ENCODE results near the gene ARFGEF3. TPM values are rescaled to one million over a fixed set of nuclear protein-coding genes. Genes with fewer than 3 reads are reported as not detected.
"Not testable (repeated sequence)": the region's sequence is repeated elsewhere in the genome, so short reads cannot be mapped to it uniquely, and the experiment has no call there.

Gene ARFGEF3
- total RNA-seq, 2 donors from 2014 or later, result 3.6 to 8.0 TPM

DNA sequence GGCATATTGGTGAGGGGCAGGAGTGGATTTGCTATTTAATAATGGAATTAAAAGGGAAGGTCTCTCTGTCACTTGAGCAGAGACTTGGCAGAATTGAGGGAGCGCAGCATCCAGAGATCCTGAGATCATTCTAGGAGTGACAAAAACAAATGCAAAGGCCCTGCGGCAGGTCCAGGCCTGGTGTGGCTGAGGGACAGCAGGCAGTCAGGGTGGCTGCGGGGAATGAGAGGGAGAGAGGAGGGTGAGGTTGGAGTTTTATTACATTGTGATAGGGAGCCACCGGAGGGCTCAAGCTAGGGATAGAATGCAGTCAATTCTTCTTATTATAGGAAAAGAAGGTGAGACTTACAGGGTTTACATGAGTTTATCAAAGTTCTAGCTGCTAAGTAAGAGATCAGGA, 116.1 kb downstream of the ARFGEF3 start:
- Mint-ChIP-seq H3K9me3 (no peaks in the 10 kb centered on the region), H3K36me3 (ENCODE audit: low read depth) (no peaks in the 10 kb centered on the region), H3K27me3 (no peaks in the 10 kb centered on the region), H3K27ac (no peak overlapping the region), H3K4me1 (no peaks in the 10 kb centered on the region), H3K4me3 (no peak overlapping the region)
- ATAC-seq (replicated peaks), result no peak

DNA sequence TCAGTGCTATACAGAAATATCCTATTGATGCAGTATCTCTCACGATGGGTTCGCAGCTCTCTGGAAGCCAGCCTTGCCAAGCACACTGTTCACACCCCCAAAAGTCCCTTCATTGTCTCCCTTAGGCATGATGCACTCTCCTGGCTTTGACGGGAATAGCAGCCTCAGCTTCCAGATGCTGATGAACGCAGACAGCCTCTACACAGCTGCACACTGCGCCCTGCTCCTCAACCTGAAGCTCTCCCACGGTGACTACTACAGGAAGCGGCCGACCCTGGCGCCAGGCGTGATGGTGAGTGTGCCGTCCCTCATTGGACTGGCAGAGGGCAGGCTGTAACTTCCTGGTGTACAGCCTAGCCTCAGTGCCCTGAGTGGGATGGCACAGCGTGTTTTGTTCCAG, 116.6 kb downstream of the ARFGEF3 start:
- H3K4me1 Mint-ChIP-seq, result no peaks in the 10 kb centered on the region
- no peak overlapping the region for H3K27ac Mint-ChIP-seq
- no peak overlapping the region for H3K4me3 Mint-ChIP-seq
- no peak for ATAC-seq (replicated peaks)
- H3K36me3 Mint-ChIP-seq (ENCODE audit: low read depth), result no peaks in the 10 kb centered on the region
- H3K9me3 Mint-ChIP-seq, result no peaks in the 10 kb centered on the region
- no peaks in the 10 kb centered on the region for H3K27me3 Mint-ChIP-seq

DNA sequence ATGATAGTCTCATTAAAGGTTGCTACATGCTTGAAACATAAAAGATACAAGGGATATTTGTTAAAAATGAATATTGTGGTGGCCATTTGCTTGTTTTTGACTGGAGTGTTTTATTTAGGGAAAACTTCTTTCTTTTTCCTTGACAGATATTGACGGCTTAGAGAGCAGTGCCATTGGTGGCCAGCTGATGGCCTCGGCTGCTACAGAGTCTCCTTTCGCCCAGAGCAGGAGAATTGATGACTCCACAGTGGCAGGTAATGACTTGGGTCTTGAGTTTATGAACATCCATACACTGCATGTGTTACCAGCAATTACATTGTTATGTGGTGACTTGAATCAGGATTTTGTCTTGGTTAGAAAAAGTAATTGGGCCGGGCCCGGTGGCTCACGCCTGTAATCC, 124.1 kb downstream of the ARFGEF3 start:
- H3K9me3 Mint-ChIP-seq, result no peaks in the 10 kb centered on the region
- H3K4me3 Mint-ChIP-seq, result no peak overlapping the region
- H3K36me3 Mint-ChIP-seq (ENCODE audit: low read depth), result no peaks in the 10 kb centered on the region
- no peaks in the 10 kb centered on the region for H3K27me3 Mint-ChIP-seq
- H3K27ac Mint-ChIP-seq, result no peak overlapping the region
- no peaks in the 10 kb centered on the region for H3K4me1 Mint-ChIP-seq
- no peak for ATAC-seq (replicated peaks)

DNA sequence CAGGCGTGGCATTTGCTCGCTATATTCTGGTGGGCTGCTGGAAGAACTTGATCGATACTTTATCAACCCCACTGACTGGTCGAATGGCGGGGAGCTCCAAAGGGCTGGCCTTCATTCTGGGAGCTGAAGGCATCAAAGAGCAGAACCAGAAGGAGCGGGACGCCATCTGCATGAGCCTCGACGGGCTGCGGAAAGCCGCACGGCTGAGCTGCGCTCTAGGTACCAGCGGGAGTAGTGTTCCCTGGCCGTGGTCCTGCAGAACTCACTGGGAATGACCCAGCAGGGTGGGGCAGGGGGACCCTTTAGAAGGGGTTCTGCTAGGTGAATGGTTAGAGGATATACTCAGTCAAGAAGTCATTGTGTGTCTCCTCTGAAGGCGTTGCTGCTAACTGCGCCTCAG, 125.0 kb downstream of the ARFGEF3 start:
- Mint-ChIP-seq H3K27ac (no peak overlapping the region), H3K4me3 (no peak overlapping the region), H3K4me1 (no peaks in the 10 kb centered on the region), H3K27me3 (no peaks in the 10 kb centered on the region), H3K9me3 (no peaks in the 10 kb centered on the region), H3K36me3 (ENCODE audit: low read depth) (no peaks in the 10 kb centered on the region)
- ATAC-seq (replicated peaks), result no peak

DNA sequence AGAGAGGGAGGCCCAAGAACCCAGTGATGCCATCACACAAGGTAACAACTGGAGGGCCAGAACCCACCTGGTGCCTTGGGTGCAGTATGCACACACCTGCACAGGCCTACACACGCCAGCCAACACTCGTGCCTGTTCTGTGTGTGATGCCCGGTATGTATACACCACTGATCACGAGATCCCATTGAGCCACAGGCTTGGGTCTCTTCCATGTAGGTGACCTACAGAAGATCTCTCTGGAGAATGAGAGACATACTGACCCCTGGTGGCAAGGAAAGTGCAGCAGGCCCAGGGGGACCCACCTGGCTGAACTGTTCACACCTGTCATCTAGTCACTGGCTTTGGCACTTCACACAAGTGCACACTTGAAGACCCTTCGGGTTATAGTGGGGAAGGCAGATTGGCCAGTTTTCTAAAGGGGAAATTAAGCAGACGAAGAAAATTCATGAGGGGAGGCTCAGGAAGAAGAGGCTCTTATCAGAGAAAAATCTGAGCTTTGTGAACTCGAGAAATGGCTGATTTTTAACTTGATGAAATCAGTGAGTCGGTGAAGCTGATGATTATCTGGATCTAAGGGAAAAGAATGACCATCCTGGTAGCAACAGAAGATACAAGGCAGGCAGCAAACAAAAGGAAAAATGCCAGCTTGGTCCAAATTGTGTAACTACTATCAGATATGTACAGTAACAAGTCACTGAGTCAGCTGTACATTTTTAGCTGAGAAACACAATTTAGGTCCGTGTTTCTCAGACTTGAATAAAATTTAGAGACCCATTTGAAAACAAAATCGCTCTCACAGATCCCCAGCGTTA, 125.6 kb downstream of the ARFGEF3 start:
- H3K9me3 Mint-ChIP-seq, result no peaks in the 10 kb centered on the region
- H3K4me1 Mint-ChIP-seq, result no peaks in the 10 kb centered on the region
- no peaks in the 10 kb centered on the region for H3K36me3 Mint-ChIP-seq (ENCODE audit: low read depth)
- H3K4me3 Mint-ChIP-seq, result no peak overlapping the region
- peak; percentile 71 for ATAC-seq (replicated peaks)
- H3K27me3 Mint-ChIP-seq, result no peaks in the 10 kb centered on the region
- no peak overlapping the region for H3K27ac Mint-ChIP-seq

DNA sequence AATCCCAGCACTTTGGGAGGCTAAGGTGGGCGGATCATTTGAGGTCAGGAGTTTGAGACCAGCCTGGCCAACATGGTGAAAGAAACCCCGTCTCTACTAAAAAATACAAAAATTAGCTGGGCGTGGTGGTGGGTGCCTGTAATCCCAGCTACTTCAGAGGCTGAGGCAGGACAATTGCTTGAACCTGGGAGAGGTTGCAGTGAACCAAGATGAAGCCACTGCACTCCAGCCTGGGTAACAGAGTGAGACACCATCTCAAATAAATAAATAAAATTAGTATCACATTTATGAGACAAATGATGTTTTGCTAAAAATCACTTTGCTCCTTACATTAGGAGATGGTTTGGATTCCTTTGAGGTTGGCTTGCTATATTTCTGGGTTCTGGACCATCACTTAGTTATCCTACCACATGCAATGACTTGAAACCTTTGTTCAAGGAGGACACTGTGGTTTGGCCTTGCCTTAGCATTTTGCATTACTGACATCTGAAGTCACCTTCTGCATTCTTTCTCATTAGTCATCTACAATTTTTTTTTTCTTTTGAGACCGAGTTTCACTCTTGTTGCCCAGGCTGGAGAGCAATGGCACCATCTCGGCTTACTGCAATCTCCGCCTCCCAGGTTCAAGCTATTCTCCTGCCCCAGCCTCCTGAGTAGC, 126.8 kb downstream of the ARFGEF3 start:
- H3K36me3 Mint-ChIP-seq (ENCODE audit: low read depth); H3K9me3 Mint-ChIP-seq; H3K27ac Mint-ChIP-seq; ATAC-seq (replicated peaks); H3K4me1 Mint-ChIP-seq; H3K27me3 Mint-ChIP-seq; H3K4me3 Mint-ChIP-seq: not testable (repeated sequence)

DNA sequence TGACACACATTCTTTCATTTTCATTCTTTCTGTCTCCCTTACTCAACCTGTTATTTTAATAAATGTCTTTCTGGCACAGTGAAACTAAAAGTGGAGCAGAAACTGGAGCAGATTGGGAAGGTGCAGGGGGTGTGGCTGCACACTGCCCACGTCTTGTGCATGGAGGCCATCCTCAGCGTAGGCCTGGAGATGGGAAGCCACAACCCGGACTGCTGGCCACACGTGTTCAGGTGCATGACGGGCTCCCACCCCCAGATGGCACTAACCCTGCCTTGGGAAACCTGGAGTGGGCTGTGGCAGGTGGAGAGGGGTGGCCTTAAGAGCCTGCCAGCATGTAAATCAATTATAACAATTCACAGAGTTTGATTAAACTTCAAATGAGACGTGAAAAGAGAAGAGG, 128.0 kb downstream of the ARFGEF3 start:
- Mint-ChIP-seq H3K27ac (no peak overlapping the region), H3K4me1 (no peaks in the 10 kb centered on the region), H3K9me3 (no peaks in the 10 kb centered on the region), H3K4me3 (no peak overlapping the region), H3K27me3 (peaks cover 3% of the 10 kb centered on the region), H3K36me3 (ENCODE audit: low read depth) (no peaks in the 10 kb centered on the region)
- ATAC-seq (replicated peaks), result peak; percentile 53

DNA sequence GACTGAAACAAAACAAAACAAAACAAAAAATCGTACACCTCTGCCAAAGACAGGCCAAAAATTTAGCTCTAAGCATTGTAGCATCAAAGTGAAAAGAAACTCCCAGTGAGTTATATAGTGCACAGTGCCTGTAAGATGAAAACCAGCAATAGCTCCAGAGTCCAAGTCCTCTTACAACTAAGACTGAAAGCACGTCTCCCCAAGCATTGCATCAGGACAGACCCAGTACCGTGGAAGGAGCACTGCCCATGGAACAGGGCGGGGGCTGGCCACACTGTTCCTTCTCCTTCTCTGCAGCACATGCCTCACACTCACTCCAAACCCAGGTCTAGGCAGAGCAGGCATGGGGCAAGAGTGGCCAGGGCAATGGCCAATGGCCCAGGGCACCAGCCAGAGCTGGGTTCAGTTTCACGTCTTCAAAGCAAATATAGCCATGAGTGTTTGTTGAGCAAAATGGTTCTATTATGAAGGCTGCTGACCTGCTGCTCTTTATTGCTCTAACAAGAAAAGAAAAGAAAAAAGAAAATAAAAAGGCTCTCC, 128.8 kb downstream of the ARFGEF3 start:
- no peak overlapping the region for H3K27ac Mint-ChIP-seq
- peaks cover 3% of the 10 kb centered on the region for H3K27me3 Mint-ChIP-seq
- H3K4me1 Mint-ChIP-seq, result no peaks in the 10 kb centered on the region
- no peak for ATAC-seq (replicated peaks)
- no peaks in the 10 kb centered on the region for H3K9me3 Mint-ChIP-seq
- no peak overlapping the region for H3K4me3 Mint-ChIP-seq
- no peaks in the 10 kb centered on the region for H3K36me3 Mint-ChIP-seq (ENCODE audit: low read depth)

DNA sequence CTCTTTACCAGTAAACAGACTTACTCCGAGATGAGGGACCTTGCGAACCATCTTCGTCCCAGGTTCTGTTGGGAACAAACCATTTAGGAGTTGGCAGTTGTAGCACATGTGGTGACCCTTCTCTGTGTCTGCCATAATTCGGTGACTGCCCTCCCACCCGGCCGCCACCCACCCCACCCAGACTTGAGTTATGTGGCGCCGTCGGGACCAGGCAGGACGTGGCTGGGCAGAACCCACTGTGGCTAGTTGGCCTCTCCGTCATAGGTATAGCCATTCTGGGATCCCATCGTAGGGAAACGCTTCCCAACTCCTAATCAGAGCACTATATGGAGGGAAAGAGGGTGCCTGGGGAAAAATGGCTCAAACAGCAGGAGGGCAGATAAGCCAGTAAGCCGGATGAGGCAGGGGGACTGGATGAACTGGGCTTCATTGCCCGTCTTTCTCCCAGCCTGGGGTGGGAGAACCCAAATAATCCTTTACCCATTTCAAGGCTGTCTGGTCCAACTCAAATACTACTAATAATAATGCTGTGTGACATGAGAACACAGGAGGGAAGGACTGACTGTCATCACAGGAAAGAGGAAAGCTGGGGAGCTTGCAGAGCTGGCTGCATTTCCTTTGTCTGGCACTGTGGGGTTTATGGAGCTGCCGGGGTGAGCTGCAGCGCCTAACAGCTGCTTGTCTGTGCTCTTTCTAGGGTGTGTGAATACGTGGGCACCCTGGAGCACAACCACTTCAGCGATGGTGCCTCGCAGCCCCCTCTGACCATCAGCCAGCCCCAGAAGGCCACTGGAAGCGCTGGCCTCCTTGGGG, 129.5 kb downstream of the ARFGEF3 start:
- Mint-ChIP-seq H3K9me3 (no peaks in the 10 kb centered on the region), H3K4me1 (no peaks in the 10 kb centered on the region), H3K36me3 (ENCODE audit: low read depth) (no peaks in the 10 kb centered on the region), H3K27ac (no peak overlapping the region), H3K27me3 (peaks cover 3% of the 10 kb centered on the region), H3K4me3 (no peak overlapping the region)
- ATAC-seq (replicated peaks), result no peak

DNA sequence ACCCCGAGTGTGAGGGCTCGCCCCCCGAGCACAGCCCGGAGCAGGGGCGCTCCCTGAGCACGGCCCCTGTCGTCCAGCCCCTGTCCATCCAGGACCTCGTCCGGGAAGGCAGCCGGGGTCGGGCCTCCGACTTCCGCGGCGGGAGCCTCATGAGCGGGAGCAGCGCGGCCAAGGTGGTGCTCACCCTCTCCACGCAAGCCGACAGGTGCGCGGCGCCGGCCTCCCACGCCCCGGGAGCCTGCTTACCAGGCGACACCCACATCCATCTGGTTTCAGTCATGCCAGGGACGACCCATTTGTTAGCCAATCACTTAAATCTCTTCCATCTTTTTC, 130.1 kb downstream of the ARFGEF3 start:
- no peak overlapping the region for H3K27ac Mint-ChIP-seq
- no peaks in the 10 kb centered on the region for H3K36me3 Mint-ChIP-seq (ENCODE audit: low read depth)
- no peak for ATAC-seq (replicated peaks)
- no peaks in the 10 kb centered on the region for H3K9me3 Mint-ChIP-seq
- H3K4me1 Mint-ChIP-seq, result no peaks in the 10 kb centered on the region
- peaks cover 3% of the 10 kb centered on the region for H3K27me3 Mint-ChIP-seq
- no peak overlapping the region for H3K4me3 Mint-ChIP-seq

DNA sequence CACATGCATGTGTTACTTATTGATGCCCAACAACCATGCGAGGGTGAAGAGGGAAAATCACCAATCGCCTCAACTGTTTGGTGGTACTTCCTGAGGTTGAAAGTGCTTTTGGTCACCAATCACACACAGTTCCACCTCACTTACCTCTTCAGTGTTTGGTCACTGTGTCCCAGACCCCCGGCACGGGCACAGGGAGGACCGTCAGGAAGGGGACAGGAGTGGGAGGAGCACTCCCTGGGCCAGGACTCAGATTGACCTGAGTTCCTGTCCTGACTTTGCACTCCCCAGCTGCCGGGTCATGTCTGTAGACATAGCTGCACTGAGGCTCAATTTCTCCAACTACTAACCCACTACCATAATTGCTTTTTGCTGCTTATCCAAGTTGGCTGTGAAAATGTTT, 130.7 kb downstream of the ARFGEF3 start:
- Mint-ChIP-seq H3K9me3 (no peaks in the 10 kb centered on the region), H3K27ac (no peak overlapping the region), H3K36me3 (ENCODE audit: low read depth) (no peaks in the 10 kb centered on the region), H3K27me3 (peaks cover 3% of the 10 kb centered on the region), H3K4me3 (no peak overlapping the region), H3K4me1 (no peaks in the 10 kb centered on the region)
- no peak for ATAC-seq (replicated peaks)

DNA sequence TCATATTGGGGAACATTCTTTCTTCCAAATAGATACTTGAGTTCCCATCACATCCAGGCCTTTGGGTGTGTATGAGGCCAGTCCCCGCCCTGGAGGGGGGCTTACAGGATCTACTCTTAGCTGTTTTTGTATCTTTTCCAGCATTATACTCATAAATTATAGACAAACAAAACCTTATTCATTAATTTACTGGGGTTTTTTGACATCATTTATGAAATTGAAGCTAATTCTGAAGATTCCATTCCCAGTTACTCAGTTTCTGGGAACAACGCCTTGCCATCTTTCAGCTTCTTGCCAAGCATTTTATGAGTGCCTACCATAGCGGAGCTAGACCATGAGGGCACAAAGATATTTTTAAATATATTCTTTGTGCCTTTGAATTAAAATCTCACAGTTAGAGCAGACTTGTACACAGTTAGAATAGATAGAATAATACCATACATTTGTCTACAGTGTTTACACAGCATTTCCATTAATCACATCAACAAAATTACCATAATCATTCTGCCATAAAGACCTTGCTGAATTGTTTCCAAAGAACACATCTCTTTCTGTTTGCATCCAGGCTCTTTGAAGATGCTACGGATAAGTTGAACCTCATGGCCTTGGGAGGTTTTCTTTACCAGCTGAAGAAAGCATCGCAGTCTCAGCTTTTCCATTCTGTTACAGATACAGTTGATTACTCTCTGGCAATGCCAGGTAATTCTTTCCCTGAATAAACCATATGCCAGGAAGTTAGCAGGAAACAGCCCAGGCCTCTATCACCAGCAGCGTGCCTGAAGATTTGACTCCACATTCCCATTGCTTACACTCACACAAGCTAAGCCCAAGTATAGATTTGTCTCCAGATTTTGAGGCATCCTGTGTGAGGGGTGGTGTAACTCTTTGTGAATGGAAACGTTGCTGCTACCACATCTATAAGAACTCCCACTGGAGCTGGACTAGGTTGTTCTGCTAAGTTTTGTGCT, 132.0 kb downstream of the ARFGEF3 start:
- no peak overlapping the region for H3K27ac Mint-ChIP-seq
- H3K4me3 Mint-ChIP-seq, result no peak overlapping the region
- H3K27me3 Mint-ChIP-seq, result peaks cover 6% of the 10 kb centered on the region
- no peaks in the 10 kb centered on the region for H3K36me3 Mint-ChIP-seq (ENCODE audit: low read depth)
- H3K4me1 Mint-ChIP-seq, result no peaks in the 10 kb centered on the region
- no peak for ATAC-seq (replicated peaks)
- H3K9me3 Mint-ChIP-seq, result no peaks in the 10 kb centered on the region

DNA sequence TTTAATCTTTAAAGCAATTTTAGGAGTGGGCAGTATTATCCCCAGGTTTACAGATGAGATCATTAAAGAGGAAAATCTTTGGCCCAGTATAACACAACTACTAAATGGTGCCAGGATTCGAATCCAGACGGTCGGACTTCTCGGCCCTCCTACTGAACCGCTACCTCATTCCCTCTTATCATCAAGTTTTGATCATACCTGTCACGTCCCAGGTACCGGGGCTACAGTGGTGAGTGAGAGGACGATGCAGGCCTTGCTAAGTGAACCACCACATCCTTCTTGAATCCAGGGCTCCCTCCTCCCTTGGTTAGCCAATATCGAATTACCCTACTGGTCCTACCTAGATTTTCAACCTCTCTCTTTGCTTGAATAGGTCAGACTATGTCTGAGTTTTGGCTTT, 134.6 kb downstream of the ARFGEF3 start:
- Mint-ChIP-seq H3K4me1 (no peaks in the 10 kb centered on the region), H3K4me3 (no peak overlapping the region), H3K9me3 (no peaks in the 10 kb centered on the region), H3K36me3 (ENCODE audit: low read depth) (no peaks in the 10 kb centered on the region), H3K27me3 (peaks cover 20% of the 10 kb centered on the region), H3K27ac (no peak overlapping the region)
- no peak for ATAC-seq (replicated peaks)

DNA sequence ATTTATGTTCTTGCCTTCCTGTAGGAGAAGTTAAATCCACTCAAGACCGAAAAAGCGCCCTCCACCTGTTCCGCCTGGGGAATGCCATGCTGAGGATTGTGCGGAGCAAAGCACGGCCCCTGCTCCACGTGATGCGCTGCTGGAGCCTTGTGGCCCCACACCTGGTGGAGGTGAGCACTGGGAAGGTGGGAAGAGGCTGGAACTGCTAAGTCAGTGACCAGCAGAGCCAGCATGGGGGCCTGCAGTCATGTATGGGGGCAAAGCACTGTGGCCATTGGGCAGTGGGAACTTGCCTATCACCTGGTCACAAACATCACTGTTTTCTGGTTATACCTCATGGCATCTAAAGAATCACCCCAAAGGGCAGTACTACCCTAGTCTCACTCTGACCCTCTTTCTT, 135.0 kb downstream of the ARFGEF3 start:
- H3K27me3 Mint-ChIP-seq, result peaks cover 24% of the 10 kb centered on the region
- H3K9me3 Mint-ChIP-seq, result no peaks in the 10 kb centered on the region
- no peak overlapping the region for H3K27ac Mint-ChIP-seq
- no peak overlapping the region for H3K4me3 Mint-ChIP-seq
- no peaks in the 10 kb centered on the region for H3K4me1 Mint-ChIP-seq
- no peak for ATAC-seq (replicated peaks)
- H3K36me3 Mint-ChIP-seq (ENCODE audit: low read depth), result no peaks in the 10 kb centered on the region
